K562 (cell line): ENCODE measurements around the gene APEX1. TPM values are rescaled to one million over a fixed set of nuclear protein-coding genes. Genes with fewer than 3 reads are reported as not detected.

Source experiments
- ATAC-seq: fragments of 200-7000 bp; cut with Tn5 transposase; 3 replicates; pipeline ENCODE4 v1.9.1; 2020; ENCODE audit warnings: moderate library complexity
- BruUV-seq: library from RNA; stranded (reverse); fragments of 400-500 nt; replicated peaks from 2 replicates; lab custom pipeline; 2021; lab: Mats Ljungman, UMichigan
- CTCF ChIA-PET: fragments of 300-600 bp; formaldehyde crosslinking; extraction: SDS; loops from one replicate; lab custom pipeline; 2021; ENCODE audit warnings: low intra/inter-chr PET ratio; lab: Yijun Ruan, JAX
- POLR2A ChIA-PET: fragments of 300-600, 350-650 bp; sonication (Branson Sonifier 250); formaldehyde crosslinking; extraction: SDS; loops from one replicate; lab custom pipeline; 2021; ENCODE audit warnings: antibody characterized with exemption, inconsistent platforms; lab: Yijun Ruan, JAX
- DNase-seq, 4 experiments: peaks; one replicate each; pipeline versions ENCODE4 v3.0.0 to v3.0.0-alpha.2; 2011 to 2018; ENCODE audit warnings: low spot score in 3 of 4, mixed read lengths in 3 of 4; ENCODE audit errors: extremely low read depth in 1 of 4
- FAIRE-seq: peaks from 2 replicates; lab custom pipeline; 2011; peaks lifted over from hg19 to GRCh38; lab: Jason Lieb, UNC
- H2AFZ ChIP-seq: 2 replicates; pipeline ENCODE4 v1.6.0; 2011; ENCODE audit warnings: low read depth, low read length, control low read depth, inconsistent platforms
- H3K27ac ChIP-seq: fragments of 200-600 bp; 3 replicates; pipeline ENCODE4 v1.8.0; 2011; ENCODE audit warnings: low read depth, mild to moderate bottlenecking, control low read depth, inconsistent platforms, low read length, moderate library complexity, mixed read lengths; ENCODE audit errors: extremely low read depth
- H3K27me3 ChIP-seq, 2 experiments: fragments of 300-600 bp in 1 of 2; 2 replicates in 1 of 2; 3 replicates in 1 of 2; pipeline versions ENCODE4 v1.6.0 to v1.8.0; 2011; ENCODE audit warnings: inconsistent platforms in 2 of 2, low read length in 2 of 2, mild to moderate bottlenecking in 1 of 2, mixed read lengths in 1 of 2, moderate library complexity in 1 of 2; ENCODE audit not compliant: control insufficient read depth in 2 of 2, insufficient read depth in 2 of 2
- H3K36me3 ChIP-seq: fragments of 300-600 bp; 3 replicates; pipeline ENCODE4 v1.8.0; 2011; ENCODE audit warnings: mild to moderate bottlenecking, low read length, inconsistent platforms; ENCODE audit not compliant: control insufficient read depth, insufficient read depth
- H3K4me1 ChIP-seq, 2 experiments: fragments of 200-600 bp in 1 of 2; replicated peaks in 1 of 2; 2 replicates in 1 of 2; 3 replicates in 1 of 2; pipeline versions ENCODE4 v1.5.1 to v1.8.0; 2011; ENCODE audit warnings: inconsistent platforms in 2 of 2, low read length in 2 of 2, mild to moderate bottlenecking in 1 of 2, mixed read lengths in 1 of 2, moderate library complexity in 1 of 2; ENCODE audit not compliant: control insufficient read depth in 2 of 2, insufficient read depth in 2 of 2
- H3K4me2 ChIP-seq: 2 replicates; pipeline ENCODE4 v1.6.1; 2011; ENCODE audit warnings: low read length, control low read depth, inconsistent platforms, mixed read lengths; ENCODE audit not compliant: insufficient read depth
- H3K4me3 ChIP-seq: fragments of 200-600 bp; sonication (generic), shearing (Covaris generic); 2 replicates; pipeline ENCODE4 v1.5.1; 2016; ENCODE audit warnings: control low read depth, inconsistent platforms
- H3K79me2 ChIP-seq: fragments of 200-600 bp; 3 replicates; pipeline ENCODE4 v1.8.0; 2011; ENCODE audit warnings: low read length, inconsistent platforms; ENCODE audit not compliant: control insufficient read depth, insufficient read depth
- H3K9ac ChIP-seq, 2 experiments: 2 replicates each; pipeline versions ENCODE4 v1.6.0 to v1.6.1; 2011; ENCODE audit warnings: low read depth in 2 of 2, low read length in 2 of 2, control low read depth in 1 of 2, inconsistent platforms in 1 of 2, mild to moderate bottlenecking in 1 of 2, mixed read lengths in 1 of 2; ENCODE audit not compliant: insufficient read depth in 1 of 2
- H3K9me1 ChIP-seq: one replicate; pipeline ENCODE4 v1.6.0; 2011; ENCODE audit warnings: inconsistent platforms, mild to moderate bottlenecking, low read length, moderate library complexity; ENCODE audit not compliant: control insufficient read depth, insufficient read depth
- H3K9me3 ChIP-seq: replicated peaks from 2 replicates; pipeline ENCODE4 v1.5.1; 2011; ENCODE audit warnings: low read depth, low read length, inconsistent platforms; ENCODE audit not compliant: control insufficient read depth, insufficient read depth
- H4K20me1 ChIP-seq: replicated peaks from 2 replicates; pipeline ENCODE4 v1.6.1; 2011; ENCODE audit warnings: low read length, inconsistent platforms, mixed read lengths; ENCODE audit not compliant: control insufficient read depth, insufficient read depth
- ARID1B ChIP-seq: fragments of 450-650 bp; IDR thresholded peaks from 2 replicates; pipeline ENCODE4 v1.6.1; 2016; ENCODE audit warnings: antibody characterized with exemption, mild to moderate bottlenecking, inconsistent platforms
- CBX5 ChIP-seq: IDR thresholded peaks from 2 replicates; pipeline ENCODE4 v1.6.1; 2014; ENCODE audit warnings: low read depth, borderline replicate concordance
- CBX8 ChIP-seq: fragments of 200-600 bp; sonication (generic); IDR thresholded peaks from 2 replicates; pipeline ENCODE4 v1.6.1; 2012; ENCODE audit warnings: borderline replicate concordance, mixed run types, low read depth, mild to moderate bottlenecking, moderate library complexity, mixed read lengths, low read length, control low read depth, inconsistent platforms; ENCODE audit not compliant: poor library complexity, severe bottlenecking; ENCODE audit errors: extremely low read depth
- CHD1 ChIP-seq: fragments of 200-600 bp; sonication (generic); IDR thresholded peaks from one replicate; pipeline ENCODE4 v1.6.1; 2012; ENCODE audit warnings: mild to moderate bottlenecking, moderate library complexity, low read length, inconsistent platforms
- EP300 ChIP-seq: IDR thresholded peaks from 2 replicates; pipeline ENCODE4 v1.6.1; 2012; ENCODE audit warnings: low read length, improper control_type of control experiment
- FOXJ2 ChIP-seq: fragments of 200-800 bp; sonication (Bioruptor generic); IDR thresholded peaks from 2 replicates; pipeline ENCODE4 v1.6.1; 2016; ENCODE audit warnings: missing genetic modification characterization, missing compliant biosample characterization
- GABPA ChIP-seq: fragments of 200-800 bp; sonication (Bioruptor generic); conservative IDR thresholded peaks from 2 replicates; pipeline ENCODE4 v1.6.1; 2016; ENCODE audit warnings: low read depth, missing genetic modification characterization, missing compliant biosample characterization
- HNRNPL ChIP-seq: fragments of 200-400 bp; formaldehyde crosslinking; IDR thresholded peaks from 2 replicates; pipeline ENCODE4 v1.6.1; 2017; ENCODE audit warnings: low read depth, mild to moderate bottlenecking, low read length
- KDM5B ChIP-seq: fragments of 200-600 bp; sonication (generic); IDR thresholded peaks from 2 replicates; pipeline ENCODE4 v1.6.1; 2012; ENCODE audit warnings: low read depth, mild to moderate bottlenecking, moderate library complexity, low read length, control low read depth, inconsistent platforms; ENCODE audit not compliant: insufficient replicate concordance
- KLF1 ChIP-seq: fragments of 450-650 bp; IDR thresholded peaks from 2 replicates; pipeline ENCODE4 v1.6.1; 2016; ENCODE audit warnings: missing genetic modification characterization, missing compliant biosample characterization
- PKNOX1 ChIP-seq: fragments of 450-650 bp; IDR thresholded peaks from 2 replicates; pipeline ENCODE4 v1.6.1; 2016
- SRSF1 ChIP-seq: fragments of 200-400 bp; formaldehyde crosslinking; IDR thresholded peaks from 2 replicates; pipeline ENCODE4 v1.6.1; 2017; ENCODE audit warnings: mild to moderate bottlenecking, low read depth, low read length, moderate library complexity
- SRSF9 ChIP-seq: fragments of 200-400 bp; formaldehyde crosslinking; IDR thresholded peaks from 2 replicates; pipeline ENCODE4 v1.6.1; 2017; ENCODE audit warnings: low read depth, low read length, borderline replicate concordance
- TAL1 ChIP-seq: fragments of 450-650 bp; IDR thresholded peaks from 2 replicates; pipeline ENCODE4 v1.6.1; 2016; ENCODE audit warnings: mild to moderate bottlenecking
- TEAD4 ChIP-seq, 2 experiments: sonication (generic) in 1 of 2; formaldehyde crosslinking in 1 of 2; IDR thresholded peaks; 2 replicates each; pipeline versions ENCODE4 v1.6.1 to v1.8.0; 2012 to 2022; ENCODE audit warnings: borderline replicate concordance in 1 of 2, inconsistent platforms in 1 of 2, low read length in 1 of 2, mild to moderate bottlenecking in 1 of 2, missing genetic modification reagents in 1 of 2
- TGIF2 ChIP-seq: sonication (generic); formaldehyde crosslinking; IDR thresholded peaks from 2 replicates; pipeline ENCODE4 v1.8.1; 2022; ENCODE audit warnings: mild to moderate bottlenecking, missing genetic modification reagents, moderate library complexity
- ZNF324 ChIP-seq: fragments of 250-450 bp; sonication (Bioruptor Pico); IDR thresholded peaks from 2 replicates; pipeline ENCODE4 v1.4.0; 2020; ENCODE audit warnings: mild to moderate bottlenecking
- ZNF354B ChIP-seq: fragments of 250-450 bp; sonication (Bioruptor Pico); IDR thresholded peaks from 2 replicates; pipeline ENCODE4 v1.4.0; 2020
- ZNF436 ChIP-seq: fragments of 250-450, 450-650 bp; sonication (Bioruptor Pico); formaldehyde crosslinking; IDR thresholded peaks from 2 replicates; pipeline ENCODE4 v1.7.0; 2020; ENCODE audit warnings: mild to moderate bottlenecking
- ZNF551 ChIP-seq: fragments of 250-450 bp; sonication (Bioruptor Pico); IDR thresholded peaks from 2 replicates; pipeline ENCODE4 v1.5.0; 2021; ENCODE audit warnings: mild to moderate bottlenecking, moderate library complexity
- ZNF699 ChIP-seq: fragments of 250-450 bp; sonication (Bioruptor Pico); IDR thresholded peaks from 2 replicates; pipeline ENCODE4 v1.8.0; 2021; ENCODE audit warnings: mild to moderate bottlenecking, moderate library complexity; ENCODE audit not compliant: insufficient replicate concordance
- ZNF707 ChIP-seq: fragments of 250-450 bp; sonication (Bioruptor Pico); conservative IDR thresholded peaks from 2 replicates; pipeline ENCODE4 v1.8.0; 2022; ENCODE audit warnings: inconsistent platforms, mild to moderate bottlenecking, moderate library complexity
- WGBS: fragments of 100-300 bp; shearing (Covaris generic); methylation state at CpG from one replicate; pipeline ENCODE4 v1.1.6; 2016; ENCODE audit warnings: low coverage, mixed read lengths; ENCODE audit not compliant: insufficient coverage; ENCODE audit errors: missing lambda C conversion rate; 5-methylcytosine and 5-hydroxymethylcytosine counted together
- in situ Hi-C: fragments of 300-500 bp; cut with MboI; formaldehyde crosslinking; loops from 4 replicates; pipeline ENCODE4 v1.15.0; 2018; ENCODE audit warnings: inconsistent platforms, mixed read lengths
- intact Hi-C: fragments of 100-400 bp; cut with micrococcal nuclease; formaldehyde crosslinking; loops from 2 replicates; pipeline ENCODE4 v1.14.2; 2022
- polyA plus RNA-seq, 8 experiments: library from polyadenylated mRNA; depleted of rRNA in 4 of 8; stranded (reverse) in 5 of 8; unstranded in 3 of 8; fragments of >200 nt; fragmentation: Nextera tagmentation in 2 of 8; fragmentation: Illumina TruSeq in 1 of 8; extraction: Ambion mirVana in 2 of 8; extraction: Trizol in 1 of 8; gene quantifications; 2 replicates each; pipeline versions ENCODE4 v1.2.1 to v1.2.3, GENCODE V29; 2011 to 2014; ENCODE audit warnings: inconsistent platforms in 1 of 8, missing spikeins in 1 of 8
- total RNA-seq, 7 experiments: library from RNA; depleted of rRNA in 6 of 7; stranded (reverse); fragments of >200 nt in 6 of 7; fragmentation: Illumina TruSeq in 2 of 7; extraction: Trizol in 2 of 7; gene quantifications; 2 replicates each; pipeline versions ENCODE4 v1.2.1 to v1.2.3, GENCODE V29; 2011 to 2021; ENCODE audit warnings: low replicate concordance in 1 of 7

The APEX1 gene
- total and polyA plus RNA-seq, 9 of the 15 experiments (the other 6 are each of a cell fraction or from before 2014, with no cell fraction given): 50.2 to 274 (median 158) TPM

DNA sequence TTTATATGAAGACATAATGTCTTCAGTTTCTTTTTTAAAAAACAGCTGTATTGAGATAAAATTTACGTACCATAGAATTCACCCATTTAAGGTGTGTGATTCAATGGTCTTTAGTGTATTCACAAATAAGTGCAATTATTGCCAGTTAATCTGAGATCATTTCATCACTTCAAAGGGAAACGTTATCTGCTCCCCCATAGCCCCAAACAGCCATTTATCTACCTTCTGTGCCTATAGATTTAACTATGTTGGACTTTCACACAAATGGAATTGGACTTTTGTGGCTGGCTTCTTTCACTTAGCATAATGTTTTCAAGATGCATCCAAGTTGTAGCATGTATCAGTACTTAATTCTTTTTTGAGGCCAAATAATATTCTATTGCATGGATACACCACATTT, 23.9 kb downstream of the APEX1 start:
- in situ Hi-C loops: no loop called here
- CTCF ChIA-PET: no interaction called here
- TF ChIP-seq TEAD4 (IDR thresholded peaks at IDR 0.05; ENCODE audit: low read length) (peak; percentile 53), TEAD4 (CRISPR knock-in tag; IDR thresholded peaks at IDR 0.05; ENCODE audit: borderline replicate concordance) (no peak), KDM5B (no peak), ZNF699 (CRISPR knock-in tag) (no peak), HNRNPL (no peak), ARID1B (peak; percentile 64), TAL1 (peak; percentile 65), EP300 (peak; percentile 52), GABPA (tag) (no peak), ZNF324 (CRISPR knock-in tag) (no peak), ZNF436 (CRISPR knock-in tag) (no peak), ZNF551 (CRISPR knock-in tag) (no peak), SRSF9 (no peak), SRSF1 (no peak), CHD1 (no peak), ZNF707 (CRISPR knock-in tag) (no peak), PKNOX1 (no peak), ZNF354B (CRISPR knock-in tag) (no peak), CBX5 (no peak), CBX8 (no peak), KLF1 (tag) (no peak), FOXJ2 (no peak), TGIF2 (CRISPR knock-in tag) (no peak)

More for the DNA sequence above, 23.9 kb downstream of the APEX1 start:
- no TSS peak for BruUV-seq
- FAIRE-seq (no peak), DNase-seq (no peak), ATAC-seq (no peak)
- Histone ChIP-seq H3K4me2 (no peak overlapping the region), H3K36me3 (peaks cover 50% of the 10 kb centered on the region), H3K9me3 (no peaks in the 10 kb centered on the region), H3K79me2 (peaks cover under 1% of the 10 kb centered on the region; the same call in 2 of the 3 replicates), H3K9ac (no peak overlapping the region), H3K4me1 (peaks cover 13 to 45% of the 10 kb centered on the region in 2 experiments; a peak in 4 of 5 replicates), H2AFZ (no peak overlapping the region), H4K20me1 (0 out of 2 replicates have a peak, but pooled peaks cover 3% of the 10 kb centered on the region), H3K27ac (no peak overlapping the region), H3K9me1 (no peaks in the 10 kb centered on the region), H3K27me3 (no peaks in the 10 kb centered on the region), H3K4me3 (no peak overlapping the region)
- POLR2A ChIA-PET: interaction anchor here (0.6 to 1.4 kb wide), 4 partner anchors 17 to 671 kb away, joined by 3 to 4 read pairs (median 4); partner anchors contain the start of genes APEX1, OSGEP and PIP4P1
- WGBS: 44% methylated on average over 2 of the region's 2 CpGs
- intact Hi-C loops: no loop called here
